Type B pancreatic cell (in vitro differentiated cells): ENCODE data around the gene COMMD3. TPM values are rescaled to one million over a fixed set of nuclear protein-coding genes. Genes with fewer than 3 reads are reported as not detected.

ENCODE experiments used
- DNase-seq: peaks from one replicate; pipeline ENCODE4 v3.0.0; 2021; ENCODE audit warnings: mixed read lengths; ENCODE audit not compliant: unreplicated experiment; ENCODE audit errors: extremely low spot score
- H3K27ac Mint-ChIP-seq: 2 replicates; pipeline ENCODE4 v1.8.0; 2021; ENCODE audit warnings: mild to moderate bottlenecking, mixed read lengths
- H3K27me3 Mint-ChIP-seq: 2 replicates; pipeline ENCODE4 v1.8.0; 2021; ENCODE audit warnings: mixed read lengths
- H3K36me3 Mint-ChIP-seq: 2 replicates; pipeline ENCODE4 v1.8.0; 2021; ENCODE audit warnings: mixed read lengths
- H3K4me1 Mint-ChIP-seq: one replicate; pipeline ENCODE4 v1.8.0; 2021; ENCODE audit warnings: mixed read lengths; ENCODE audit not compliant: unreplicated experiment
- H3K4me3 Mint-ChIP-seq: 2 replicates; pipeline ENCODE4 v1.8.0; 2021; ENCODE audit warnings: mild to moderate bottlenecking, mixed read lengths
- H3K9me3 Mint-ChIP-seq: 2 replicates; pipeline ENCODE4 v1.8.0; 2021; ENCODE audit warnings: mixed read lengths
- CTCF ChIP-seq: fragments of 200-600 bp; sonication (generic); conservative IDR thresholded peaks from 2 replicates; pipeline ENCODE4 v1.5.0; 2021; ENCODE audit warnings: antibody characterized with exemption, mild to moderate bottlenecking
- total RNA-seq: library from RNA; stranded (reverse); gene quantifications from 2 replicates; pipeline ENCODE4 v1.2.1, GENCODE V29; 2021; ENCODE audit warnings: low replicate concordance

The COMMD3 gene
- total RNA-seq, 1 donor from 2014 or later: 42.5 TPM

- Mint-ChIP-seq H3K36me3 (no peaks in the 10 kb centered on the region), H3K4me3 (no peak overlapping the region), H3K27ac (no peak overlapping the region), H3K9me3 (no peaks in the 10 kb centered on the region), H3K27me3 (no peaks in the 10 kb centered on the region), H3K4me1 (no peaks in the 10 kb centered on the region)
- DNase-seq: no peak
- TF ChIP-seq CTCF: no peak
These were observed 50.6 kb downstream of the COMMD3 start for GRCh38 chr10:22366771-22367170.

- Mint-ChIP-seq H3K27me3 (no peaks in the 10 kb centered on the region), H3K4me3 (no peak overlapping the region), H3K9me3 (no peaks in the 10 kb centered on the region), H3K4me1 (no peaks in the 10 kb centered on the region), H3K36me3 (no peaks in the 10 kb centered on the region), H3K27ac (no peak overlapping the region)
- TF ChIP-seq CTCF: no peak
- no peak for DNase-seq
These were observed 51.3 kb downstream of the COMMD3 start for GRCh38 chr10:22367471-22367870.

DNA sequence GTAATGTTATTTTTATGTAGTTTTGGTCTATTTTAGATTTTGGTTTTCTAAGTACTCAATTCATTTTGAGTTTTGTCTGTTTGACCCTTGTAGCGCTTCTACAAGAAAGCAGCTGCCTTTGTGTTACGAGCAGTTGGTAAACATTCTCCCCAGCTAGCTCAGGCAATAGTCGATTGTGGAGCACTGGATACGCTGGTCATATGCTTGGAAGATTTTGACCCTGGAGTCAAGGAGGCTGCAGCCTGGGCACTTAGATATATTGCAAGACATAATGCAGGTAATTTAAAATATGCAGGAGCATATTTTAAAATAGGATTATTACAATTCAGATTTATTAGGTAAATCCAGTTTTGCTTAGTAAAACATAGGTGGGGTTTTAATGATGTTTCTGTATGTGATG is 52.2 kb downstream of the COMMD3 start:
- Mint-ChIP-seq H3K27ac (no peak overlapping the region), H3K36me3 (no peaks in the 10 kb centered on the region), H3K4me1 (no peaks in the 10 kb centered on the region), H3K4me3 (no peak overlapping the region), H3K9me3 (no peaks in the 10 kb centered on the region), H3K27me3 (no peaks in the 10 kb centered on the region)
- no peak for TF ChIP-seq CTCF
- no peak for DNase-seq

GRCh38 chr10:22368981-22369380 is 52.8 kb downstream of the COMMD3 start:
- H3K4me1 Mint-ChIP-seq: no peaks in the 10 kb centered on the region
- TF ChIP-seq CTCF: no peak
- H3K27me3 Mint-ChIP-seq: no peaks in the 10 kb centered on the region
- H3K27ac Mint-ChIP-seq: no peak overlapping the region
- DNase-seq: no peak
- no peak overlapping the region for H3K4me3 Mint-ChIP-seq
- H3K36me3 Mint-ChIP-seq: no peaks in the 10 kb centered on the region
- no peaks in the 10 kb centered on the region for H3K9me3 Mint-ChIP-seq

- Mint-ChIP-seq H3K4me1 (no peaks in the 10 kb centered on the region), H3K36me3 (no peaks in the 10 kb centered on the region), H3K27me3 (no peaks in the 10 kb centered on the region), H3K9me3 (no peaks in the 10 kb centered on the region), H3K27ac (no peak overlapping the region), H3K4me3 (no peak overlapping the region)
- no peak for DNase-seq
- no peak for TF ChIP-seq CTCF
These were observed 53.4 kb downstream of the COMMD3 start for GRCh38 chr10:22369434-22370072.

Other genes with a start within 250 kb of the COMMD3 start
- gene EBLN1, start 98.4 kb upstream of the COMMD3 start, total RNA-seq: not detected in 2 replicates
- gene BMI1, start 4.7 kb downstream of the COMMD3 start, total RNA-seq: 28.9 and 36.6 TPM in 2 replicates
- 1.9 and 6.6 TPM in 2 replicates for gene SPAG6, start 29.1 kb downstream of the COMMD3 start, total RNA-seq